Tibial artery (tissue), 4 donors: ENCODE measurements around the gene OR51Q1.
A peak's percentile ranks its signal among the peaks of the same experiment; 100 is the strongest.

ENCODE experiments used
- DNase-seq, 2 donors: peaks; one replicate each; pipeline ENCODE4 v3.0.0-alpha.2; 2019
- H3K27ac ChIP-seq, 2 donors: fragments of 200-600 bp; sonication (generic) in 1 of 2; 1 replicate in 1 of 2; 2 replicates in 1 of 2; pipeline ENCODE4 v1.5.1; 2018 to 2019; ENCODE audit warnings: mild to moderate bottlenecking in 1 of 2
- H3K27me3 ChIP-seq, 2 donors: fragments of 200-600 bp; sonication (generic) in 1 of 2; one replicate each; pipeline versions ENCODE4 v1.5.1 to v1.6.0; 2016 to 2019
- H3K36me3 ChIP-seq, 3 donors: fragments of 200-600 bp; sonication (generic) in 2 of 3; one replicate each; pipeline ENCODE4 v1.5.1; 2016 to 2019; ENCODE audit warnings: mild to moderate bottlenecking in 2 of 3
- H3K4me1 ChIP-seq, 4 donors: fragments of 200-600 bp; sonication (generic) in 2 of 4; 1 replicate in 3 of 4; 2 replicates in 1 of 4; pipeline ENCODE4 v1.5.1; 2016 to 2019
- H3K4me3 ChIP-seq, 2 donors: fragments of 200-600 bp; sonication (generic) in 1 of 2; 1 replicate in 1 of 2; 2 replicates in 1 of 2; pipeline ENCODE4 v1.5.1; 2018 to 2019; ENCODE audit warnings: mild to moderate bottlenecking in 2 of 2
- H3K9me3 ChIP-seq, 3 donors: fragments of 200-600 bp; sonication (generic) in 1 of 3; one replicate each; pipeline ENCODE4 v1.5.1; 2016 to 2019
- intact Hi-C: fragments of 100-400 bp; cut with DNase I; formaldehyde crosslinking; loops from one replicate; pipeline ENCODE4 v1.15.0; 2023; ENCODE audit warnings: low total_unique reads
- TF ChIP-seq, protein P1 (sequence below), 2 experiments: fragments of 200-600 bp in 1 of 2; fragments of 450-650 bp in 1 of 2; IDR thresholded peaks; one replicate each; pipeline ENCODE4 v1.5.1; 2017 to 2019; ENCODE audit warnings: antibody characterized with exemption in 2 of 2, mild to moderate bottlenecking in 1 of 2, moderate library complexity in 1 of 2

OR51Q1 gene, protein sequence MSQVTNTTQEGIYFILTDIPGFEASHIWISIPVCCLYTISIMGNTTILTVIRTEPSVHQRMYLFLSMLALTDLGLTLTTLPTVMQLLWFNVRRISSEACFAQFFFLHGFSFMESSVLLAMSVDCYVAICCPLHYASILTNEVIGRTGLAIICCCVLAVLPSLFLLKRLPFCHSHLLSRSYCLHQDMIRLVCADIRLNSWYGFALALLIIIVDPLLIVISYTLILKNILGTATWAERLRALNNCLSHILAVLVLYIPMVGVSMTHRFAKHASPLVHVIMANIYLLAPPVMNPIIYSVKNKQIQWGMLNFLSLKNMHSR

DNA sequence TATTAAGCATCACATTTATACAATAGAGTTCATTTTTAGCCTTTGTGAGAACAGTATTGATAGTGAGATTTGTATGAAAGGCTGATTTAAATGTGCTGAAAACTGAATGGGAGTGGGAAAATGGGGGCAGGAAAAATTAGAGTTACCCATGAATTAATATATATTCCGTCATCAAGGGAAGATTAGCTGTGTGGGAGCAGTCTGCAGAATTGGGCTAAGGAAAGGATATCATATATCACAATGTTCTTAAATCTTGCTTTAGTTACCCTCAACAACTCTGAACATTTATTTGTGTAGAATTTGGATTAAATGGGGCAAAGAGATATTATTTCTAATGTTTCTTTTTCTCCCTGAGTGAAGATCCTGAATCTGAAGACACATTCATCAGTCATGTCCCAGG, at the start of gene OR51Q1:
OR51Q1 (plus strand) TSS at position 301 of the 400 bp plus-strand sequence; CDS start at position 391, 90 bp downstream.
- H3K4me1 ChIP-seq = no peaks in the 10 kb centered on the region
- H3K9me3 ChIP-seq = no peaks in the 10 kb centered on the region
- H3K36me3 ChIP-seq = no peaks in the 10 kb centered on the region
- TF ChIP-seq, protein P1, sequence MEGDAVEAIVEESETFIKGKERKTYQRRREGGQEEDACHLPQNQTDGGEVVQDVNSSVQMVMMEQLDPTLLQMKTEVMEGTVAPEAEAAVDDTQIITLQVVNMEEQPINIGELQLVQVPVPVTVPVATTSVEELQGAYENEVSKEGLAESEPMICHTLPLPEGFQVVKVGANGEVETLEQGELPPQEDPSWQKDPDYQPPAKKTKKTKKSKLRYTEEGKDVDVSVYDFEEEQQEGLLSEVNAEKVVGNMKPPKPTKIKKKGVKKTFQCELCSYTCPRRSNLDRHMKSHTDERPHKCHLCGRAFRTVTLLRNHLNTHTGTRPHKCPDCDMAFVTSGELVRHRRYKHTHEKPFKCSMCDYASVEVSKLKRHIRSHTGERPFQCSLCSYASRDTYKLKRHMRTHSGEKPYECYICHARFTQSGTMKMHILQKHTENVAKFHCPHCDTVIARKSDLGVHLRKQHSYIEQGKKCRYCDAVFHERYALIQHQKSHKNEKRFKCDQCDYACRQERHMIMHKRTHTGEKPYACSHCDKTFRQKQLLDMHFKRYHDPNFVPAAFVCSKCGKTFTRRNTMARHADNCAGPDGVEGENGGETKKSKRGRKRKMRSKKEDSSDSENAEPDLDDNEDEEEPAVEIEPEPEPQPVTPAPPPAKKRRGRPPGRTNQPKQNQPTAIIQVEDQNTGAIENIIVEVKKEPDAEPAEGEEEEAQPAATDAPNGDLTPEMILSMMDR (IDR thresholded peaks at IDR 0.05) = no peak
- intact Hi-C loops = no loop called here
- H3K4me3 ChIP-seq = no peak within 1 kb of the TSS
- H3K27me3 ChIP-seq = no peaks in the 10 kb centered on the region
- no peak within 1 kb of the TSS for H3K27ac ChIP-seq
- no peak for DNase-seq

DNA sequence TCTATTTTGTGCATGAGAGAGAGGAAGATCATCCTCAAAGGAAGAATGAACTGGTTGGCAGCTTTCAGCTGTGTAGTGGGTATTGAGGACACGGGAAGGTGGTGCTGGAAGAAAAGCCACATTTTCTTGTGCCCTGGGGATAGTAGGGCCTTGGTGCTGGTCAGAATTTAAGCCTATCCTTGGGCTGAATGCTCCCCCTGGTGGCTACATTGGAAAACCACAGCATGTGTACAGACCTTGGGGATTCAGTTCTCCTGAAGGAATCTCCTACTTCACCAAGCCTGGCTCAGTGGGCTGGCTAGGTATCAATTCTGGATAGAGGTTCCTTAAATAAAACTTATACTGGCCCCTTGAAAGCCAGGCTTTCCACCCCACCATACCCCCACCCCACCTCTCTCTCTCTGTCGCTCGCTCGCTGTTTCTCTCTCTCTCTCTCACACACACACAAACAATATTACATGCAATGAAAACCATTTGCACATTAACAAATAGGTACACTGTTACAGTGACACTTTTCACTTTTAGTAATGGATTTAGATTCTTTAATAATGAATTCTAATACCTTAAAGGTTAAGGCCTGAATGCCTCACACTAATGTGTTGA, 41.1 kb upstream of the OR51Q1 start:
- Histone ChIP-seq H3K27ac (no peak overlapping the region), H3K36me3 (no peaks in the 10 kb centered on the region), H3K9me3 (no peaks in the 10 kb centered on the region), H3K4me3 (no peak overlapping the region), H3K27me3 (no peaks in the 10 kb centered on the region), H3K4me1 (no peaks in the 10 kb centered on the region)
- intact Hi-C loops = no loop called here
- TF ChIP-seq, protein P1 (IDR thresholded peaks at IDR 0.05) = peak; percentile 48 to 63
- DNase-seq = peak; percentile 31 to 67

DNA sequence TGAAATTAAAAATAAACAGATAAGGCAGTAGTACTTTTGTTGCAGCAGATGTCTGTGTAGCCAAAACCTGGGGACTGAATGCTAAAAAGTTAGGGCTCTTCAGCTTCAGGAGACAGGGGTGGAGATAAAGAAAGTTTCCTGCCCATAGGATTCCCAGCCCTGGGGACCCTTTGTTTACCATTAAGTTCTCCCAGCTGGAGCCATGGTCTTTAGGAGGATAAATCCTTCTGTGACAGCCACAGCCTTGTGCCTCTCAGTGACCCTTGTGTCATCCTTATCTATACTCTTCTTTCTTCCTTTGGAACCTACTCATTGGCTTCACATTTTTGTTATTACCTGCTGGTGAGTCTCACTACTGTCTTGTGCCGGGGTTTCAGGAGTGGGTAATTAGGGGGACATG, 38.3 kb upstream of the OR51Q1 start, which contains the start of gene OR51M1:
OR51M1 (plus strand) TSS at position 237 of the 400 bp plus-strand sequence. CDS start 5,587 bp downstream, outside the sequence.
- no peak within 1 kb of the TSS for H3K27ac ChIP-seq
- no peaks in the 10 kb centered on the region for H3K9me3 ChIP-seq
- H3K4me3 ChIP-seq = no peak within 1 kb of the TSS
- TF ChIP-seq, protein P1 (IDR thresholded peaks at IDR 0.05) = no peak
- no peaks in the 10 kb centered on the region for H3K27me3 ChIP-seq
- H3K4me1 ChIP-seq = no peaks in the 10 kb centered on the region
- DNase-seq = no peak
- no peaks in the 10 kb centered on the region for H3K36me3 ChIP-seq
- intact Hi-C loops = no loop called here

DNA sequence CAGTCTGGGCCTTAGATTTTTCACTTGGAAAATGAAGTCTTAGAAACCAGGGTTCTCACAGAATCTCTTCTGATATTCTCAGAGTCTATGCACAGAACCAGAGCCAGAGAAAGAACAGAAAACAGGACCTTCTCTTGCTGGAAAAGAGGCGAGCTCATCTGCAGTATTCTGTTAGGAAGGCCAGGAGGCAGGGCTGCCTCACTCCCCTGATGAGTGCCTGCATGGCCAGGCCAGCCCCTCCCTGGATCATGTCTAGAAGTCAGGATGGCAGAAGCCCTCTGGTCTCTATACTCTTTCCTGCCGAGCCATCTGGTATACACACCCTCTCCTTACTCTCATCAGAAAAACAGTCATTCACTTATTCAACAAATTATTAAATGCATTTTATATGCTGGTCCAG, 37.6 kb upstream of the OR51Q1 start:
- no peak overlapping the region for H3K4me3 ChIP-seq
- TF ChIP-seq, protein P1 (IDR thresholded peaks at IDR 0.05) = no peak

DNA sequence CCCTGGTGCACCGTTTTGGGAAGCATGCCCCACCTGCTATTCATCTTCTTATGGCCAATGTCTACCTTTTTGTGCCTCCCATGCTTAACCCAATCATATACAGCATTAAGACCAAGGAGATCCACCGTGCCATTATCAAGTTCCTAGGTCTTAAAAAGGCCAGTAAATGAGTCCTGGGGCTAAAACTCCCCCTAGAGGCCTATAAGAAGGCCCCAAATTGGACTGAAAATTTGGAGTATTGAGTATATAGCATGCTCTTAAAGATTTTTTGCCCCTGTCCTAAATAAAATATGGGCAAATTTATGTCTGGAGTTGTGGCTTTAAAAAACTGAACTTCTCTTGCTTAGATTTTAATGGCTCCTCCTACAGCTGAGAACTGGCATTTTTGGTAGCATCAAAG, 31.7 kb upstream of the OR51Q1 start:
- Histone ChIP-seq H3K4me1 (no peaks in the 10 kb centered on the region), H3K27me3 (no peaks in the 10 kb centered on the region), H3K27ac (no peak overlapping the region), H3K36me3 (no peaks in the 10 kb centered on the region), H3K4me3 (no peak overlapping the region), H3K9me3 (no peaks in the 10 kb centered on the region)
- intact Hi-C loops = no loop called here
- DNase-seq = no peak
- TF ChIP-seq, protein P1 (IDR thresholded peaks at IDR 0.05) = no peak

More for the DNA sequence above, 37.6 kb upstream of the OR51Q1 start:
- H3K27ac ChIP-seq = no peak overlapping the region
- no peaks in the 10 kb centered on the region for H3K27me3 ChIP-seq
- no peaks in the 10 kb centered on the region for H3K36me3 ChIP-seq
- intact Hi-C loops = no loop called here
- no peaks in the 10 kb centered on the region for H3K4me1 ChIP-seq
- no peak for DNase-seq
- no peaks in the 10 kb centered on the region for H3K9me3 ChIP-seq
